GM23338 (cell line): ENCODE results near the gene FANCC. TPM values are rescaled to one million over a fixed set of nuclear protein-coding genes. Genes with fewer than 3 reads are reported as not detected.

Source experiments
- ATAC-seq: fragments of 200-7000 bp; cut with Tn5 transposase; 3 replicates; pipeline ENCODE4 v1.9.1; 2020
- DNase-seq: peaks from one replicate; pipeline ENCODE4 v3.0.0-alpha.2; 2015; ENCODE audit warnings: low spot score
- H2AFZ ChIP-seq: fragments of 200-600 bp; sonication (generic); 2 replicates; pipeline ENCODE4 v1.8.0; 2016; ENCODE audit warnings: antibody characterized with exemption, mild to moderate bottlenecking, moderate library complexity
- H3F3A ChIP-seq: fragments of 200-600 bp; sonication (generic); replicated peaks from 2 replicates; pipeline ENCODE4 v1.8.0; 2017; ENCODE audit warnings: antibody characterized with exemption, mixed run types, low read depth
- H3K27ac ChIP-seq: fragments of 200-600 bp; sonication (generic); 2 replicates; pipeline ENCODE4 v1.6.1; 2016; ENCODE audit warnings: low read depth
- H3K27me3 ChIP-seq: fragments of 200-600 bp; sonication (generic); 2 replicates; pipeline ENCODE4 v1.8.0; 2016; ENCODE audit warnings: mild to moderate bottlenecking, mixed run types, moderate library complexity; ENCODE audit not compliant: insufficient read depth
- H3K36me3 ChIP-seq: fragments of 200-600 bp; sonication (generic); 2 replicates; pipeline ENCODE4 v1.8.0; 2016; ENCODE audit warnings: mild to moderate bottlenecking; ENCODE audit not compliant: insufficient read depth
- H3K4me1 ChIP-seq: fragments of 200-600 bp; sonication (generic); 2 replicates; pipeline ENCODE4 v1.8.0; 2016; ENCODE audit warnings: mild to moderate bottlenecking, moderate library complexity; ENCODE audit not compliant: insufficient read depth
- H3K4me2 ChIP-seq: fragments of 200-600 bp; sonication (generic); 2 replicates; pipeline ENCODE4 v1.7.1; 2017; ENCODE audit warnings: mixed run types
- H3K4me3 ChIP-seq: fragments of 200-600 bp; sonication (generic); 2 replicates; pipeline ENCODE4 v1.6.1; 2016; ENCODE audit warnings: mixed run types
- H3K79me2 ChIP-seq: fragments of 200-600 bp; sonication (generic); replicated peaks from 2 replicates; pipeline ENCODE4 v1.8.0; 2017; ENCODE audit warnings: mild to moderate bottlenecking; ENCODE audit not compliant: insufficient read depth
- H3K9me2 ChIP-seq: fragments of 200-600 bp; sonication (generic); 2 replicates; pipeline ENCODE4 v1.8.0; 2017; ENCODE audit not compliant: insufficient read depth
- H4K20me1 ChIP-seq: fragments of 200-600 bp; sonication (generic); replicated peaks from 2 replicates; pipeline ENCODE4 v1.8.0; 2017; ENCODE audit warnings: mild to moderate bottlenecking; ENCODE audit not compliant: insufficient read depth
- H3K27ac Mint-ChIP-seq: 2 replicates; pipeline ENCODE4 v1.8.0; 2020; ENCODE audit warnings: inconsistent platforms, mild to moderate bottlenecking, moderate library complexity, mixed read lengths
- H3K27me3 Mint-ChIP-seq: 3 replicates; pipeline ENCODE4 v1.8.0; 2022; ENCODE audit warnings: low read depth, mild to moderate bottlenecking, moderate library complexity, mixed read lengths, inconsistent platforms; ENCODE audit not compliant: insufficient read depth, poor library complexity
- H3K36me3 Mint-ChIP-seq: 3 replicates; pipeline ENCODE4 v1.8.0; 2021; ENCODE audit warnings: low read depth, mild to moderate bottlenecking, inconsistent platforms, moderate library complexity, mixed read lengths
- H3K4me1 Mint-ChIP-seq: 3 replicates; pipeline ENCODE4 v1.8.0; 2020; ENCODE audit warnings: mild to moderate bottlenecking, inconsistent platforms, mixed read lengths
- H3K4me3 Mint-ChIP-seq: 3 replicates; pipeline ENCODE4 v1.8.0; 2021; ENCODE audit warnings: moderate library complexity, mild to moderate bottlenecking, inconsistent platforms, mixed read lengths
- H3K9me3 Mint-ChIP-seq: 3 replicates; pipeline ENCODE4 v1.8.0; 2020; ENCODE audit warnings: moderate library complexity, mild to moderate bottlenecking, inconsistent platforms, mixed read lengths
- EZH2phosphoT487 ChIP-seq: fragments of 200-600 bp; sonication (generic); IDR thresholded peaks from one replicate; pipeline ENCODE4 v1.8.1; 2018; ENCODE audit warnings: antibody characterized with exemption; ENCODE audit not compliant: unreplicated experiment
- REST ChIP-seq: IDR thresholded peaks from one replicate; pipeline ENCODE4 v1.6.1; 2018; ENCODE audit warnings: antibody characterized with exemption; ENCODE audit not compliant: unreplicated experiment
- polyA plus RNA-seq: library from polyadenylated mRNA; unstranded; fragments of >200 nt; fragmentation: Nextera tagmentation; extraction: Ambion mirVana; gene quantifications from 2 replicates; pipeline ENCODE4 v1.2.1, GENCODE V29; 2016
- total RNA-seq: library from RNA; depleted of rRNA; stranded (reverse); fragments of >200 nt; shearing (Covaris generic); gene quantifications from 2 replicates; pipeline ENCODE4 v1.2.3, GENCODE V29; 2014
- TF ChIP-seq, protein P1 (sequence below): fragments of 250-450 bp; sonication (Bioruptor Pico); IDR thresholded peaks from 2 replicates; pipeline ENCODE4 v1.5.0; 2020; ENCODE audit warnings: mild to moderate bottlenecking, moderate library complexity

Gene FANCC
- total and polyA plus RNA-seq, 2 experiments from 2014 or later = 7.8 to 18.1 TPM

DNA sequence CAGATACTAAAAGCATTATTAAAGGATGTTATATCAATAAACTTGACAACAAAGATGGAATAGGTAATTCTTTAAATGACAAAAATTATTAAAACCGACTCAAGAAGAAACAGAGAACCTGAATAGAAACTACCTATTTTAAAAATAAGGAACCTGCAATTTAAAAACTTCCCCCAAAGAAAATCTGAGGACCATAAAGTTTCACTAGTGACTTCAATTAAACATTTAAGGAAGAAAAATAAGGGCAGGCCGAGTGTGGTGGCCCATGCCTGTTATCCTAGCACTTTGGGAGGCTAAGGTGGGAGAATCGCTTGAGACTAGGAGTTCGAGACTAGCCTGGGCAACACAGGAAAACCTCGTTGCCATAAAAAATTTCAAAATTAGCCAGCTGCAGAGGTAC lies 99.6 kb downstream of the FANCC start (continued):
- TF ChIP-seq, protein P1, sequence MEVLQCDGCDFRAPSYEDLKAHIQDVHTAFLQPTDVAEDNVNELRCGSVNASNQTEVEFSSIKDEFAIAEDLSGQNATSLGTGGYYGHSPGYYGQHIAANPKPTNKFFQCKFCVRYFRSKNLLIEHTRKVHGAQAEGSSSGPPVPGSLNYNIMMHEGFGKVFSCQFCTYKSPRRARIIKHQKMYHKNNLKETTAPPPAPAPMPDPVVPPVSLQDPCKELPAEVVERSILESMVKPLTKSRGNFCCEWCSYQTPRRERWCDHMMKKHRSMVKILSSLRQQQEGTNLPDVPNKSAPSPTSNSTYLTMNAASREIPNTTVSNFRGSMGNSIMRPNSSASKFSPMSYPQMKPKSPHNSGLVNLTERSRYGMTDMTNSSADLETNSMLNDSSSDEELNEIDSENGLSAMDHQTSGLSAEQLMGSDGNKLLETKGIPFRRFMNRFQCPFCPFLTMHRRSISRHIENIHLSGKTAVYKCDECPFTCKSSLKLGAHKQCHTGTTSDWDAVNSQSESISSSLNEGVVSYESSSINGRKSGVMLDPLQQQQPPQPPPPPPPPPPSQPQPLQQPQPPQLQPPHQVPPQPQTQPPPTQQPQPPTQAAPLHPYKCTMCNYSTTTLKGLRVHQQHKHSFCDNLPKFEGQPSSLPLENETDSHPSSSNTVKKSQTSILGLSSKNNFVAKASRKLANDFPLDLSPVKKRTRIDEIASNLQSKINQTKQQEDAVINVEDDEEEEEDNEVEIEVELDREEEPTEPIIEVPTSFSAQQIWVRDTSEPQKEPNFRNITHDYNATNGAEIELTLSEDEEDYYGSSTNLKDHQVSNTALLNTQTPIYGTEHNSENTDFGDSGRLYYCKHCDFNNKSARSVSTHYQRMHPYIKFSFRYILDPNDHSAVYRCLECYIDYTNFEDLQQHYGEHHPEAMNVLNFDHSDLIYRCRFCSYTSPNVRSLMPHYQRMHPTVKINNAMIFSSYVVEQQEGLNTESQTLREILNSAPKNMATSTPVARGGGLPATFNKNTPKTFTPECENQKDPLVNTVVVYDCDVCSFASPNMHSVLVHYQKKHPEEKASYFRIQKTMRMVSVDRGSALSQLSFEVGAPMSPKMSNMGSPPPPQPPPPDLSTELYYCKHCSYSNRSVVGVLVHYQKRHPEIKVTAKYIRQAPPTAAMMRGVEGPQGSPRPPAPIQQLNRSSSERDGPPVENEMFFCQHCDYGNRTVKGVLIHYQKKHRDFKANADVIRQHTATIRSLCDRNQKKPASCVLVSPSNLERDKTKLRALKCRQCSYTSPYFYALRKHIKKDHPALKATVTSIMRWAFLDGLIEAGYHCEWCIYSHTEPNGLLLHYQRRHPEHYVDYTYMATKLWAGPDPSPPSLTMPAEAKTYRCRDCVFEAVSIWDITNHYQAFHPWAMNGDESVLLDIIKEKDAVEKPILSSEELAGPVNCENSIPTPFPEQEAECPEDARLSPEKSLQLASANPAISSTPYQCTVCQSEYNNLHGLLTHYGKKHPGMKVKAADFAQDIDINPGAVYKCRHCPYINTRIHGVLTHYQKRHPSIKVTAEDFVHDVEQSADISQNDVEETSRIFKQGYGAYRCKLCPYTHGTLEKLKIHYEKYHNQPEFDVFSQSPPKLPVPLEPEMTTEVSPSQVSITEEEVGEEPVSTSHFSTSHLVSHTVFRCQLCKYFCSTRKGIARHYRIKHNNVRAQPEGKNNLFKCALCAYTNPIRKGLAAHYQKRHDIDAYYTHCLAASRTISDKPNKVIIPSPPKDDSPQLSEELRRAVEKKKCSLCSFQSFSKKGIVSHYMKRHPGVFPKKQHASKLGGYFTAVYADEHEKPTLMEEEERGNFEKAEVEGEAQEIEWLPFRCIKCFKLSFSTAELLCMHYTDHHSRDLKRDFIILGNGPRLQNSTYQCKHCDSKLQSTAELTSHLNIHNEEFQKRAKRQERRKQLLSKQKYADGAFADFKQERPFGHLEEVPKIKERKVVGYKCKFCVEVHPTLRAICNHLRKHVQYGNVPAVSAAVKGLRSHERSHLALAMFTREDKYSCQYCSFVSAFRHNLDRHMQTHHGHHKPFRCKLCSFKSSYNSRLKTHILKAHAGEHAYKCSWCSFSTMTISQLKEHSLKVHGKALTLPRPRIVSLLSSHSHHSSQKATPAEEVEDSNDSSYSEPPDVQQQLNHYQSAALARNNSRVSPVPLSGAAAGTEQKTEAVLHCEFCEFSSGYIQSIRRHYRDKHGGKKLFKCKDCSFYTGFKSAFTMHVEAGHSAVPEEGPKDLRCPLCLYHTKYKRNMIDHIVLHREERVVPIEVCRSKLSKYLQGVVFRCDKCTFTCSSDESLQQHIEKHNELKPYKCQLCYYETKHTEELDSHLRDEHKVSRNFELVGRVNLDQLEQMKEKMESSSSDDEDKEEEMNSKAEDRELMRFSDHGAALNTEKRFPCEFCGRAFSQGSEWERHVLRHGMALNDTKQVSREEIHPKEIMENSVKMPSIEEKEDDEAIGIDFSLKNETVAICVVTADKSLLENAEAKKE (CRISPR knock-in tag) = no peak
- TF ChIP-seq EZH2phosphoT487 = no peak

DNA sequence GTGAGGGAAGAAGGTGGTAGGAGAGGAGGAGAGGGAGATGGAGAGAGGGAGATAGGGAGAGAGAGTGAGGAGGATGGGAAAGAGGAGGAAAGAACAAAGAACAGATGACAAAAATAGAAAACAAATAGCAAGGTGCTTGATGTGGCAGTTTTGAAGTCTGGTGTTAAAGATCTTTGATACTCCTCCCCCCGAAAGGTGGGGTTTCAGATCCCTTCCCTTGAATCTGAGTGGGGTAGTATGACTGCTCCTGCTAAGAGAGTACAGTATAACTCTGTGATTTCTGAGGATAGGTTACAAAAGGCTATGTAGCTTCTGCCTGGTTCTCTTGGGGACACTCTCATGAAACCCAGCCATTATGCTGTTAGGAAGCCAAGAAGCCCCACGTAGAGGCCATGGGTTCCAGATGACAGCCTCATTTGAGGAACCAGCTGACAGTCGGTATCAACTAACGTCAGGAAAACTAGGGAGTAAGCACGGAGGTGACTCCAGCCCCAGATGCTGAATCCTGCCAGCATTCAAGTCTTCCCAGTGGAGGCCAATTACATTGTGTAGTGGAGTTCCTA lies 102.1 kb downstream of the FANCC start:
- H3K4me1 ChIP-seq = peaks cover 23% of the 10 kb centered on the region
- Mint-ChIP-seq H3K27me3 (peaks cover 3% of the 10 kb centered on the region), H3K4me3 (no peak overlapping the region), H3K27ac (no peak overlapping the region), H3K4me1 (peaks cover 32% of the 10 kb centered on the region), H3K36me3 (no peaks in the 10 kb centered on the region), H3K9me3 (no peaks in the 10 kb centered on the region)
- DNase-seq (peak; percentile 34), ATAC-seq (peak; percentile 58)
- H3K4me2 ChIP-seq = peak overlapping the region; percentile 68
- no peaks in the 10 kb centered on the region for H3K27me3 ChIP-seq
- H2AFZ ChIP-seq = 0 out of 2 replicates have a peak overlapping the region, but pooled peaks have one; percentile 1
- H3K79me2 ChIP-seq = no peaks in the 10 kb centered on the region
- no peaks in the 10 kb centered on the region for H3K9me2 ChIP-seq
- H3F3A ChIP-seq = no peaks in the 10 kb centered on the region
- no peaks in the 10 kb centered on the region for H4K20me1 ChIP-seq
- H3K27ac ChIP-seq = no peak overlapping the region; the same call in 1 of the 2 replicates
- no peaks in the 10 kb centered on the region for H3K36me3 ChIP-seq
- H3K4me3 ChIP-seq = no peak overlapping the region
- no peak for TF ChIP-seq EZH2phosphoT487
- TF ChIP-seq REST = no peak
- TF ChIP-seq, protein P1 (CRISPR knock-in tag) = no peak
